A673 (cell line): Measurements from ENCODE around the gene ZNF592.

Experiments
- EZH2 ChIP-seq: fragments of 200-600 bp; sonication (generic); IDR thresholded peaks from 2 replicates; pipeline ENCODE4 v1.6.1; 2017; ENCODE audit warnings: borderline replicate concordance, low read depth, mild to moderate bottlenecking, mixed read lengths, antibody characterized with exemption, low read length; ENCODE audit not compliant: poor library complexity, severe bottlenecking
- TF ChIP-seq, protein P1 (sequence below): fragments of 300-800, 200-600 bp; sonication (generic); conservative IDR thresholded peaks from 2 replicates; pipeline ENCODE4 v1.5.1; 2017; ENCODE audit warnings: low read depth, mild to moderate bottlenecking, antibody characterized with exemption, low read length, moderate library complexity, mixed read lengths

DNA sequence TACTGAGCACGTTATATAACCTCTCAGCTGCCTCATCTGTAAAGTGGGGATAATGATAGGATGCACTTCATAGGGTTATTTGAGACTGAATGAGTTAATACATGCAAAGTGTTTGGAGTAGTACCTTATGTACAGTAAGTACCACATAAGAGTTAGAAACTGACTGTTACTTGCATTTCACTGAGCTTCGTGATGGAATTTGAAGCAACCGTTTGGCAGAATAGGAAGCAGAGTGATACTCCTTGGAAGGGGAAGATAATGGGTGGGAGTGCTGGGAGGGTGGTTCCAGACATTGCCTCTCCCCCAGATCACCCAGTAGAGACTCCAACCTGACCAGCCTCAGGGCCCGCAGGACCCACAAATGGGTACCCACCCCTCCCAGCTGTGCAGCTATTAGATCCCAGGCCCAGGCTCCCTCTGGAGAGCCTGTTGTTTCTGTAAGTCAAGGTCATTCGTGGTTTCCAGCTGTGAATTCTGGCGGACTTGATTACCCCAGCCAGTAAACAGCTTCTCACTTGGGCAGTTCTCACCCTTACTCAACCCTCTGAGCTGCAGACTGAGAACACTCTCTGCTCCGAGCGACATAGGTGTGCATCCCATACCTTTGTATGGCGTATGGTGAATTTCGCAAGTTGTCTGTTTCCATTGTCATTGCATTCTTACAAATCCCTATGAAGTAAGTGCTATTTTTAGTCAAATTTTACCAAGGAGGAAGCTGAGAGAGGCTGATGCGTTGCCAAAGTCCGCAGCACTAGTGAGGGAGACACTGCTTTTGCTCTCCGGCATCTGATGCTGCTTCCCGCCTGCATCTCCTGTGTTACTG, 79.9 kb downstream of the ZNF592 start:
- TF ChIP-seq, protein P1, sequence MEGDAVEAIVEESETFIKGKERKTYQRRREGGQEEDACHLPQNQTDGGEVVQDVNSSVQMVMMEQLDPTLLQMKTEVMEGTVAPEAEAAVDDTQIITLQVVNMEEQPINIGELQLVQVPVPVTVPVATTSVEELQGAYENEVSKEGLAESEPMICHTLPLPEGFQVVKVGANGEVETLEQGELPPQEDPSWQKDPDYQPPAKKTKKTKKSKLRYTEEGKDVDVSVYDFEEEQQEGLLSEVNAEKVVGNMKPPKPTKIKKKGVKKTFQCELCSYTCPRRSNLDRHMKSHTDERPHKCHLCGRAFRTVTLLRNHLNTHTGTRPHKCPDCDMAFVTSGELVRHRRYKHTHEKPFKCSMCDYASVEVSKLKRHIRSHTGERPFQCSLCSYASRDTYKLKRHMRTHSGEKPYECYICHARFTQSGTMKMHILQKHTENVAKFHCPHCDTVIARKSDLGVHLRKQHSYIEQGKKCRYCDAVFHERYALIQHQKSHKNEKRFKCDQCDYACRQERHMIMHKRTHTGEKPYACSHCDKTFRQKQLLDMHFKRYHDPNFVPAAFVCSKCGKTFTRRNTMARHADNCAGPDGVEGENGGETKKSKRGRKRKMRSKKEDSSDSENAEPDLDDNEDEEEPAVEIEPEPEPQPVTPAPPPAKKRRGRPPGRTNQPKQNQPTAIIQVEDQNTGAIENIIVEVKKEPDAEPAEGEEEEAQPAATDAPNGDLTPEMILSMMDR: no peak
- no peak for TF ChIP-seq EZH2
